K562 (cell line): ENCODE data around the gene LAGE3. TPM values are rescaled to one million over a fixed set of nuclear protein-coding genes. Genes with fewer than 3 reads are reported as not detected.
"Not testable (repeated sequence)": the region's sequence is repeated elsewhere in the genome, so short reads cannot be mapped to it uniquely, and the experiment has no call there.

Experiments used
- ATAC-seq: fragments of 200-7000 bp; cut with Tn5 transposase; 3 replicates; pipeline ENCODE4 v1.9.1; 2020; ENCODE audit warnings: moderate library complexity
- BruUV-seq: library from RNA; stranded (reverse); fragments of 400-500 nt; replicated peaks from 2 replicates; lab custom pipeline; 2021; lab: Mats Ljungman, UMichigan
- CTCF ChIA-PET: fragments of 300-600 bp; formaldehyde crosslinking; extraction: SDS; loops from one replicate; lab custom pipeline; 2021; ENCODE audit warnings: low intra/inter-chr PET ratio; lab: Yijun Ruan, JAX
- POLR2A ChIA-PET: fragments of 300-600, 350-650 bp; sonication (Branson Sonifier 250); formaldehyde crosslinking; extraction: SDS; loops from one replicate; lab custom pipeline; 2021; ENCODE audit warnings: antibody characterized with exemption, inconsistent platforms; lab: Yijun Ruan, JAX
- DNase-seq, 4 experiments: peaks; one replicate each; pipeline versions ENCODE4 v3.0.0 to v3.0.0-alpha.2; 2011 to 2018; ENCODE audit warnings: low spot score in 3 of 4, mixed read lengths in 3 of 4; ENCODE audit errors: extremely low read depth in 1 of 4
- FAIRE-seq: peaks from 2 replicates; lab custom pipeline; 2011; peaks lifted over from hg19 to GRCh38; lab: Jason Lieb, UNC
- H2AFZ ChIP-seq: 2 replicates; pipeline ENCODE4 v1.6.0; 2011; ENCODE audit warnings: low read depth, low read length, control low read depth, inconsistent platforms
- H3K27ac ChIP-seq: fragments of 200-600 bp; 3 replicates; pipeline ENCODE4 v1.8.0; 2011; ENCODE audit warnings: low read depth, mild to moderate bottlenecking, control low read depth, inconsistent platforms, low read length, moderate library complexity, mixed read lengths; ENCODE audit errors: extremely low read depth
- H3K27me3 ChIP-seq, 2 experiments: fragments of 300-600 bp in 1 of 2; 2 replicates in 1 of 2; 3 replicates in 1 of 2; pipeline versions ENCODE4 v1.6.0 to v1.8.0; 2011; ENCODE audit warnings: inconsistent platforms in 2 of 2, low read length in 2 of 2, mild to moderate bottlenecking in 1 of 2, mixed read lengths in 1 of 2, moderate library complexity in 1 of 2; ENCODE audit not compliant: control insufficient read depth in 2 of 2, insufficient read depth in 2 of 2
- H3K36me3 ChIP-seq: fragments of 300-600 bp; 3 replicates; pipeline ENCODE4 v1.8.0; 2011; ENCODE audit warnings: mild to moderate bottlenecking, low read length, inconsistent platforms; ENCODE audit not compliant: control insufficient read depth, insufficient read depth
- H3K4me1 ChIP-seq, 2 experiments: fragments of 200-600 bp in 1 of 2; replicated peaks in 1 of 2; 2 replicates in 1 of 2; 3 replicates in 1 of 2; pipeline versions ENCODE4 v1.5.1 to v1.8.0; 2011; ENCODE audit warnings: inconsistent platforms in 2 of 2, low read length in 2 of 2, mild to moderate bottlenecking in 1 of 2, mixed read lengths in 1 of 2, moderate library complexity in 1 of 2; ENCODE audit not compliant: control insufficient read depth in 2 of 2, insufficient read depth in 2 of 2
- H3K4me2 ChIP-seq: 2 replicates; pipeline ENCODE4 v1.6.1; 2011; ENCODE audit warnings: low read length, control low read depth, inconsistent platforms, mixed read lengths; ENCODE audit not compliant: insufficient read depth
- H3K4me3 ChIP-seq: fragments of 200-600 bp; sonication (generic), shearing (Covaris generic); 2 replicates; pipeline ENCODE4 v1.5.1; 2016; ENCODE audit warnings: control low read depth, inconsistent platforms
- H3K79me2 ChIP-seq: fragments of 200-600 bp; 3 replicates; pipeline ENCODE4 v1.8.0; 2011; ENCODE audit warnings: low read length, inconsistent platforms; ENCODE audit not compliant: control insufficient read depth, insufficient read depth
- H3K9ac ChIP-seq, 2 experiments: 2 replicates each; pipeline versions ENCODE4 v1.6.0 to v1.6.1; 2011; ENCODE audit warnings: low read depth in 2 of 2, low read length in 2 of 2, control low read depth in 1 of 2, inconsistent platforms in 1 of 2, mild to moderate bottlenecking in 1 of 2, mixed read lengths in 1 of 2; ENCODE audit not compliant: insufficient read depth in 1 of 2
- H3K9me1 ChIP-seq: one replicate; pipeline ENCODE4 v1.6.0; 2011; ENCODE audit warnings: inconsistent platforms, mild to moderate bottlenecking, low read length, moderate library complexity; ENCODE audit not compliant: control insufficient read depth, insufficient read depth
- H3K9me3 ChIP-seq: replicated peaks from 2 replicates; pipeline ENCODE4 v1.5.1; 2011; ENCODE audit warnings: low read depth, low read length, inconsistent platforms; ENCODE audit not compliant: control insufficient read depth, insufficient read depth
- H4K20me1 ChIP-seq: replicated peaks from 2 replicates; pipeline ENCODE4 v1.6.1; 2011; ENCODE audit warnings: low read length, inconsistent platforms, mixed read lengths; ENCODE audit not compliant: control insufficient read depth, insufficient read depth
- MAX ChIP-seq: sonication (generic); formaldehyde crosslinking; IDR thresholded peaks from 2 replicates; pipeline ENCODE4 v1.9.0; 2022; ENCODE audit warnings: mild to moderate bottlenecking, missing genetic modification reagents
- MECOM ChIP-seq: fragments of 250-450 bp; sonication (Bioruptor Pico); IDR thresholded peaks from 2 replicates; pipeline ENCODE4 v1.8.0; 2022; ENCODE audit warnings: inconsistent platforms
- MEIS2 ChIP-seq: fragments of 450-650 bp; IDR thresholded peaks from 2 replicates; pipeline ENCODE4 v1.6.1; 2014; ENCODE audit warnings: mild to moderate bottlenecking; ENCODE audit not compliant: partially characterized antibody
- NFIC ChIP-seq: fragments of 450-650 bp; IDR thresholded peaks from 2 replicates; pipeline ENCODE4 v1.6.1; 2017; ENCODE audit warnings: mild to moderate bottlenecking, inconsistent platforms
- NR2C1 ChIP-seq, 2 experiments: fragments of 450-650 bp; IDR thresholded peaks; 2 replicates each; pipeline ENCODE4 v1.6.1; 2017; ENCODE audit warnings: mild to moderate bottlenecking in 2 of 2, antibody characterized with exemption in 1 of 2, inconsistent platforms in 1 of 2, missing compliant biosample characterization in 1 of 2, missing genetic modification characterization in 1 of 2
- PKNOX1 ChIP-seq: fragments of 450-650 bp; IDR thresholded peaks from 2 replicates; pipeline ENCODE4 v1.6.1; 2016
- PRDM10 ChIP-seq: fragments of 450-650 bp; IDR thresholded peaks from 2 replicates; pipeline ENCODE4 v1.6.1; 2018; ENCODE audit not compliant: partially characterized antibody
- TAF9B ChIP-seq: fragments of 450-650 bp; IDR thresholded peaks from 2 replicates; pipeline ENCODE4 v1.6.1; 2018; ENCODE audit warnings: mild to moderate bottlenecking; ENCODE audit not compliant: partially characterized antibody
- ZNF592 ChIP-seq: fragments of 450-650 bp; IDR thresholded peaks from 2 replicates; pipeline ENCODE4 v1.6.1; 2017; ENCODE audit warnings: antibody characterized with exemption, mild to moderate bottlenecking
- WGBS: fragments of 100-300 bp; shearing (Covaris generic); methylation state at CpG from one replicate; pipeline ENCODE4 v1.1.6; 2016; ENCODE audit warnings: low coverage, mixed read lengths; ENCODE audit not compliant: insufficient coverage; ENCODE audit errors: missing lambda C conversion rate; 5-methylcytosine and 5-hydroxymethylcytosine counted together
- in situ Hi-C: fragments of 300-500 bp; cut with MboI; formaldehyde crosslinking; loops from 4 replicates; pipeline ENCODE4 v1.15.0; 2018; ENCODE audit warnings: inconsistent platforms, mixed read lengths
- intact Hi-C: fragments of 100-400 bp; cut with micrococcal nuclease; formaldehyde crosslinking; loops from 2 replicates; pipeline ENCODE4 v1.14.2; 2022
- polyA plus RNA-seq, 8 experiments: library from polyadenylated mRNA; depleted of rRNA in 4 of 8; stranded (reverse) in 5 of 8; unstranded in 3 of 8; fragments of >200 nt; fragmentation: Nextera tagmentation in 2 of 8; fragmentation: Illumina TruSeq in 1 of 8; extraction: Ambion mirVana in 2 of 8; extraction: Trizol in 1 of 8; gene quantifications; 2 replicates each; pipeline versions ENCODE4 v1.2.1 to v1.2.3, GENCODE V29; 2011 to 2014; ENCODE audit warnings: inconsistent platforms in 1 of 8, missing spikeins in 1 of 8
- total RNA-seq, 7 experiments: library from RNA; depleted of rRNA in 6 of 7; stranded (reverse); fragments of >200 nt in 6 of 7; fragmentation: Illumina TruSeq in 2 of 7; extraction: Trizol in 2 of 7; gene quantifications; 2 replicates each; pipeline versions ENCODE4 v1.2.1 to v1.2.3, GENCODE V29; 2011 to 2021; ENCODE audit warnings: low replicate concordance in 1 of 7

The LAGE3 gene
- total and polyA plus RNA-seq, 9 of the 15 experiments (the other 6 are each of a cell fraction or from before 2014, with no cell fraction given) = 28.2 to 125 (median 35.8) TPM

- TF ChIP-seq MAX (peak; percentile 36; the same call in 1 of the 2 replicates), TAF9B (peak; percentile 65)
These were observed 22.3 kb upstream of the LAGE3 start (continued) for GRCh38 chrX:154501423-154501822.

GRCh38 chrX:154496591-154497137 lies 17.6 kb upstream of the LAGE3 start:
- intact Hi-C loops = loop anchor here (10.0 kb wide), 1 partner anchor 122 kb away; the partner anchor contains the start of genes EMD and FLNA
- H3K4me3 ChIP-seq; H3K79me2 ChIP-seq; H3K9me1 ChIP-seq; DNase-seq; H4K20me1 ChIP-seq; H3K4me2 ChIP-seq; H3K9ac ChIP-seq; in situ Hi-C loops; CTCF ChIA-PET; H3K9me3 ChIP-seq; H3K36me3 ChIP-seq; H3K27me3 ChIP-seq; BruUV-seq; TF ChIP-seq NR2C1 (IDR thresholded peaks at IDR 0.05): not testable (repeated sequence)
- H3K27ac ChIP-seq = peak overlapping the region; percentile 48; the same call in 1 of the 3 replicates
- ATAC-seq = 0 out of 3 replicates have a peak, but pooled peaks have one; percentile 6
- peak; percentile 85 for FAIRE-seq
- POLR2A ChIA-PET = interaction anchor here (0.7 to 1.5 kb wide), 2 partner anchors 20 to 32 kb away, joined by 3 to 4 read pairs; partner anchors contain the start of gene FAM3A
- TF ChIP-seq NR2C1 (tag; IDR thresholded peaks at IDR 0.05) (0 out of 2 replicates have a peak, but pooled peaks have one; percentile 17), MECOM (CRISPR knock-in tag) (peak; percentile 84), MEIS2 (peak; percentile 69), PKNOX1 (peak; percentile 85), NFIC (0 out of 2 replicates have a peak, but pooled peaks have one; percentile 17), PRDM10 (peak; percentile 89), ZNF592 (peak; percentile 47; the same call in 1 of the 2 replicates)
- H3K4me1 ChIP-seq = peaks cover 31 to 42% of the 10 kb centered on the region in 2 experiments
- WGBS = 22% methylated on average over 4 of the region's 4 CpGs
- H2AFZ ChIP-seq = peak overlapping the region; percentile 0; the same call in 1 of the 2 replicates
